Measurements from ENCODE around the gene TPCN2. TPM values are rescaled to one million over a fixed set of nuclear protein-coding genes. Genes with fewer than 3 reads are reported as not detected.

Gene TPCN2
- total RNA-seq, 1 donor from 2014 or later, result 6.3 TPM

GRCh38 chr11:69014898-69015549 is 33.7 kb upstream of the TPCN2 start:
- no peak overlapping the region for H3K4me3 ChIP-seq (ENCODE audit: low read depth, low read length)
- no peak for DNase-seq (ENCODE audit: low read depth)
- TF ChIP-seq CTCF (conservative IDR thresholded peaks at IDR 0.05; ENCODE audit: low read depth, low read length), result no peak

- TF ChIP-seq CTCF (conservative IDR thresholded peaks at IDR 0.05; ENCODE audit: low read depth, low read length), result no peak
Measured at GRCh38 chr11:69017951-69018350, 30.8 kb upstream of the TPCN2 start.

GRCh38 chr11:69018924-69019323 is 29.8 kb upstream of the TPCN2 start:
- no peak for TF ChIP-seq CTCF (conservative IDR thresholded peaks at IDR 0.05; ENCODE audit: low read depth, low read length)
- no peak overlapping the region for H3K4me3 ChIP-seq (ENCODE audit: low read depth, low read length)
- DNase-seq (ENCODE audit: low read depth), result no peak

More at GRCh38 chr11:69017951-69018350, 30.8 kb upstream of the TPCN2 start:
- DNase-seq (ENCODE audit: low read depth), result no peak
- H3K4me3 ChIP-seq (ENCODE audit: low read depth, low read length), result no peak overlapping the region

GRCh38 chr11:69022260-69022659 is 26.5 kb upstream of the TPCN2 start:
- H3K4me3 ChIP-seq (ENCODE audit: low read depth, low read length), result no peak overlapping the region
- DNase-seq (ENCODE audit: low read depth), result no peak
- no peak for TF ChIP-seq CTCF (conservative IDR thresholded peaks at IDR 0.05; ENCODE audit: low read depth, low read length)

GRCh38 chr11:69024509-69024908 is 24.2 kb upstream of the TPCN2 start:
- no peak overlapping the region for H3K4me3 ChIP-seq (ENCODE audit: low read depth, low read length)
- no peak for TF ChIP-seq CTCF (conservative IDR thresholded peaks at IDR 0.05; ENCODE audit: low read depth, low read length)
- DNase-seq (ENCODE audit: low read depth), result no peak

GRCh38 chr11:69027704-69028372 is 20.9 kb upstream of the TPCN2 start:
- no peak overlapping the region for H3K4me3 ChIP-seq (ENCODE audit: low read depth, low read length)
- DNase-seq (ENCODE audit: low read depth), result no peak
- no peak for TF ChIP-seq CTCF (conservative IDR thresholded peaks at IDR 0.05; ENCODE audit: low read depth, low read length)

GRCh38 chr11:69030301-69030700 is 18.4 kb upstream of the TPCN2 start:
- TF ChIP-seq CTCF (conservative IDR thresholded peaks at IDR 0.05; ENCODE audit: low read depth, low read length), result no peak
- DNase-seq (ENCODE audit: low read depth), result no peak
- H3K4me3 ChIP-seq (ENCODE audit: low read depth, low read length), result no peak overlapping the region

All from epithelial cell of proximal tubule (primary cell).